HepG2 (cell line): ENCODE data around the gene GRHL1. TPM values are rescaled to one million over a fixed set of nuclear protein-coding genes. Genes with fewer than 3 reads are reported as not detected.
A peak's percentile ranks its signal among the peaks of the same experiment; 100 is the strongest.

ENCODE experiments used
- ATAC-seq: fragments of 200-7000 bp; cut with Tn5 transposase; 3 replicates; pipeline ENCODE4 v1.9.1; 2020; ENCODE audit warnings: mild to moderate bottlenecking, moderate library complexity
- BruUV-seq: library from RNA; stranded (reverse); fragments of 400-500 nt; replicated peaks from 2 replicates; lab custom pipeline; 2021; lab: Mats Ljungman, UMichigan
- CTCF ChIA-PET: fragments of 300-600 bp; formaldehyde crosslinking; extraction: SDS; loops from one replicate; lab custom pipeline; 2021; ENCODE audit warnings: low total read pairs, inconsistent platforms, low intra/inter-chr PET ratio; lab: Yijun Ruan, JAX
- POLR2A ChIA-PET: fragments of 350-600 bp; sonication (Branson Sonifier 250); formaldehyde crosslinking; loops from one replicate; lab custom pipeline; 2020; ENCODE audit warnings: antibody characterized with exemption, inconsistent platforms; lab: Yijun Ruan, JAX
- DNase-seq: peaks from one replicate; pipeline ENCODE4 v3.0.0-alpha.2; 2015; ENCODE audit warnings: low spot score
- FAIRE-seq: peaks from 3 replicates; lab custom pipeline; 2011; peaks lifted over from hg19 to GRCh38; lab: Jason Lieb, UNC
- H2AFZ ChIP-seq: one replicate; pipeline ENCODE4 v1.6.1; 2011; ENCODE audit warnings: low read length, inconsistent platforms
- H3K27ac ChIP-seq: fragments of 300-600 bp; 3 replicates; pipeline ENCODE4 v1.8.0; 2011; ENCODE audit warnings: mixed run types, mild to moderate bottlenecking, mixed read lengths, low read length, inconsistent platforms; ENCODE audit not compliant: insufficient read depth; ENCODE audit errors: extremely low read length
- H3K27me3 ChIP-seq, 2 experiments: fragments of 200-600 bp in 1 of 2; 2 replicates in 1 of 2; 3 replicates in 1 of 2; pipeline versions ENCODE4 v1.6.0 to v1.8.0; 2011; ENCODE audit warnings: low read length in 2 of 2, mild to moderate bottlenecking in 2 of 2, moderate library complexity in 2 of 2, inconsistent platforms in 1 of 2; ENCODE audit not compliant: insufficient read depth in 2 of 2, control insufficient read depth in 1 of 2
- H3K36me3 ChIP-seq, 2 experiments: fragments of 200-600 bp in 1 of 2; replicated peaks in 1 of 2; 2 replicates in 1 of 2; 3 replicates in 1 of 2; pipeline versions ENCODE4 v1.5.1 to v1.8.0; 2011; ENCODE audit warnings: low read length in 2 of 2, inconsistent platforms in 1 of 2; ENCODE audit not compliant: insufficient read depth in 2 of 2, control insufficient read depth in 1 of 2
- H3K4me1 ChIP-seq: 2 replicates; pipeline ENCODE4 v1.5.1; 2012; ENCODE audit warnings: low read length, inconsistent platforms; ENCODE audit not compliant: insufficient read depth
- H3K4me2 ChIP-seq: 2 replicates; pipeline ENCODE4 v1.6.0; 2011; ENCODE audit warnings: low read depth, low read length, inconsistent platforms
- H3K4me3 ChIP-seq, 3 experiments: fragments of 200-600 bp in 1 of 3; sonication (generic), shearing (Covaris generic) in 1 of 3; replicated peaks in 1 of 3; 2 replicates each; pipeline ENCODE4 v1.5.1; 2011 to 2016; ENCODE audit warnings: low read length in 3 of 3, inconsistent platforms in 2 of 3, low read depth in 2 of 3, mild to moderate bottlenecking in 2 of 3, control low read depth in 1 of 3, mixed read lengths in 1 of 3; ENCODE audit not compliant: insufficient read depth in 1 of 3
- H3K79me2 ChIP-seq: one replicate; pipeline ENCODE4 v1.6.1; 2011; ENCODE audit warnings: low read length, inconsistent platforms; ENCODE audit not compliant: insufficient read depth
- H3K9ac ChIP-seq: 2 replicates; pipeline ENCODE4 v1.6.0; 2011; ENCODE audit warnings: mild to moderate bottlenecking, low read depth, low read length, inconsistent platforms; ENCODE audit not compliant: insufficient read depth
- H3K9me3 ChIP-seq: 2 replicates; pipeline ENCODE4 v1.5.1; 2012; ENCODE audit warnings: mild to moderate bottlenecking, low read length
- H4K20me1 ChIP-seq: 2 replicates; pipeline ENCODE4 v1.6.0; 2011; ENCODE audit warnings: inconsistent platforms, mild to moderate bottlenecking, low read length, moderate library complexity; ENCODE audit not compliant: insufficient read depth
- ELF4 ChIP-seq: sonication (generic); formaldehyde crosslinking; IDR thresholded peaks from 2 replicates; pipeline ENCODE4 v1.5.0; 2020; ENCODE audit warnings: missing genetic modification reagents, mild to moderate bottlenecking, moderate library complexity, borderline replicate concordance
- ERF ChIP-seq: IDR thresholded peaks from 2 replicates; pipeline ENCODE4 v1.6.1; 2018; ENCODE audit warnings: missing biosample characterization, missing genetic modification reagents
- IRX3 ChIP-seq: sonication (generic); formaldehyde crosslinking; IDR thresholded peaks from 2 replicates; pipeline ENCODE4 v1.8.1; 2023; ENCODE audit warnings: mild to moderate bottlenecking, low read depth, missing genetic modification reagents, borderline replicate concordance
- MIER3 ChIP-seq: IDR thresholded peaks from 2 replicates; pipeline ENCODE4 v1.6.1; 2016; ENCODE audit warnings: missing compliant biosample characterization, borderline replicate concordance
- NR2F1 ChIP-seq, 2 experiments: fragments of 450-650 bp in 1 of 2; formaldehyde crosslinking in 1 of 2; IDR thresholded peaks; 2 replicates each; pipeline versions ENCODE4 v1.5.0 to v1.6.1; 2016 to 2020; ENCODE audit warnings: mild to moderate bottlenecking in 1 of 2, missing compliant biosample characterization in 1 of 2, missing genetic modification reagents in 1 of 2, moderate library complexity in 1 of 2
- RBM22 ChIP-seq: fragments of 200-400 bp; formaldehyde crosslinking; optimal IDR thresholded peaks from 2 replicates; pipeline ENCODE3; 2017; ENCODE audit warnings: mild to moderate bottlenecking, low read length, moderate library complexity
- REPIN1 ChIP-seq: sonication (generic); formaldehyde crosslinking; IDR thresholded peaks from 2 replicates; pipeline ENCODE4 v1.8.0; 2022; ENCODE audit warnings: missing genetic modification reagents, low read depth, mild to moderate bottlenecking, borderline replicate concordance
- SRSF1 ChIP-seq: fragments of 200-400 bp; formaldehyde crosslinking; optimal IDR thresholded peaks from 2 replicates; pipeline ENCODE3; 2017; ENCODE audit warnings: mild to moderate bottlenecking, low read depth, low read length, moderate library complexity
- YEATS4 ChIP-seq: sonication (generic); formaldehyde crosslinking; IDR thresholded peaks from 2 replicates; pipeline ENCODE4 v1.4.0; 2020; ENCODE audit warnings: missing genetic modification reagents, borderline replicate concordance
- ZNF326 ChIP-seq: sonication (generic); formaldehyde crosslinking; IDR thresholded peaks from 2 replicates; pipeline ENCODE4 v1.4.0; 2020; ENCODE audit warnings: missing genetic modification reagents, borderline replicate concordance
- ZNF563 ChIP-seq: sonication (generic); formaldehyde crosslinking; IDR thresholded peaks from 2 replicates; pipeline ENCODE4 v1.8.0; 2022; ENCODE audit warnings: mild to moderate bottlenecking, moderate library complexity, missing genetic modification reagents
- ZNF747 ChIP-seq: sonication (generic); formaldehyde crosslinking; IDR thresholded peaks from 2 replicates; pipeline ENCODE4 v1.8.1; 2023; ENCODE audit warnings: missing genetic modification reagents, mild to moderate bottlenecking, borderline replicate concordance
- whole genome bisulfite sequencing: methylation state at CpG from one replicate; pipeline ENCODE4 v1.1.6; 2017; ENCODE audit warnings: low lambda C conversion rate; 5-methylcytosine and 5-hydroxymethylcytosine counted together
- in situ Hi-C: cut with HindIII; loops from 2 replicates; pipeline ENCODE4 v1.10.0; 2017; ENCODE audit warnings: low pct_unique_long_range_greater_than_20kb; ENCODE audit not compliant: extremely low pct_ligation_motif_present
- intact Hi-C: fragments of 100-400 bp; cut with micrococcal nuclease; formaldehyde crosslinking; loops from one replicate; pipeline ENCODE4 v1.10.0; 2022; ENCODE audit not compliant: unreplicated experiment
- polyA plus RNA-seq, 8 experiments: library from polyadenylated mRNA; depleted of rRNA in 3 of 8; stranded (reverse) in 7 of 8; unstranded in 1 of 8; fragments of >200 nt; fragmentation: Illumina TruSeq in 4 of 8; extraction: Trizol in 4 of 8; gene quantifications; 2 replicates each; pipeline versions ENCODE4 v1.2.1 to v1.2.3, GENCODE V29; 2011 to 2016; ENCODE audit warnings: low read depth in 4 of 8, missing spikeins in 1 of 8, mixed read lengths in 1 of 8; ENCODE audit not compliant: insufficient read depth in 1 of 8
- total RNA-seq, 5 experiments: library from RNA; depleted of rRNA; stranded (reverse); fragments of >200 nt; fragmentation: Illumina TruSeq; extraction: Trizol; gene quantifications; 2 replicates each; pipeline ENCODE4 v1.2.3, GENCODE V29; 2016; ENCODE audit warnings: low read depth in 1 of 5
- TF ChIP-seq, protein P1 (sequence below): sonication (generic); formaldehyde crosslinking; IDR thresholded peaks from 2 replicates; pipeline ENCODE4 v1.8.0; 2022; ENCODE audit warnings: mild to moderate bottlenecking, missing genetic modification reagents, moderate library complexity
- TF ChIP-seq, protein P2 (sequence below): sonication (generic); formaldehyde crosslinking; IDR thresholded peaks from 2 replicates; pipeline ENCODE4 v1.4.0; 2020; ENCODE audit warnings: mild to moderate bottlenecking, missing genetic modification reagents
- TF ChIP-seq, protein P3 (sequence below): sonication (generic); formaldehyde crosslinking; IDR thresholded peaks from 2 replicates; pipeline ENCODE4 v1.4.0; 2020; ENCODE audit warnings: missing genetic modification reagents
- TF ChIP-seq, protein P4 (sequence below): sonication (generic); formaldehyde crosslinking; IDR thresholded peaks from 2 replicates; pipeline ENCODE4 v1.8.1; 2022; ENCODE audit warnings: low read depth, mild to moderate bottlenecking, missing genetic modification reagents

The GRHL1 gene
- total and polyA plus RNA-seq, 2 of the 13 experiments (the other 11 are each of a cell fraction or from before 2014, with no cell fraction given) = 9.3 to 12.0 TPM

DNA sequence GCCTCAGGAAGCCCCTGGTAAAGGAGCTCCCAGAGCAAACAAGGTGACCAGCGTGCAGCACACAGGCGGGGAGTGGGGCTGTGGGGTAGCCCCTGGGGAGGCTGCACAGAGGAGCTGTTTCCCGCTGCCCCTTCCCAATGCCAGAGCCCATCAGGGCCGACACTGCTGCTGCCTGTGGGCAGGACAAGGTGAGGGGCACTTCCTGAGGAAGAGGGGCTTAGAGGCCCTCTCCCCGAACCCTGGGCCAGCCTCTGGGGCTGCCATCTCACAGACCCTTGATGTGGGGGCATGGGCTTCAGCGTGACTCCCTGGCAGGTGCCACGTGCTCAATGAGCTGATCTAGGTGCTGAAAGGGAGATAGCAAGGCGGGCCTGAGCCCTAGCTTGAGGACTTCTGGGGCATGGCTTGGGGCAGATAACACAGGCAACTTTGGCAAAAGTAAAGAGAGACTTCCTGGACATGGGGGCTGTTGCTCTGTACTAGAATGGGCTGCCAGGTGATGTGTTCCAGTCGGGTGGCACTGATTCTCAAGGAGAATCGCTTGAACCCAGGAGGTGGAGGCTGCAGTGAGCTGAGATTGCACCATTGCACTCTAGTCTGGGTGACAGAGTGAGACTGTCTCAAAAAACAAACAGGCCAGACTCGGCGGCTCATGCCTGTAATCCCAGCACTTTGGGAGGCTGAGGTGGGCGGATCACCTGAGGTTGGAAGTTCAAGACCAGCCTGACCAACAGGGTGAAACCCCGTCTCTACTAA, 81.9 kb downstream of the GRHL1 start:
- intact Hi-C loops = no loop called here
- POLR2A ChIA-PET = no interaction called here
- FAIRE-seq (no peak), ATAC-seq (peak; percentile 5; the same call in 2 of the 3 replicates), DNase-seq (no peak)
- Histone ChIP-seq H3K4me2 (no peak overlapping the region), H4K20me1 (no peaks in the 10 kb centered on the region), H3K4me3 (no peak overlapping the region), H3K79me2 (no peaks in the 10 kb centered on the region), H3K27me3 (peaks cover 2 to 70% of the 10 kb centered on the region in 2 experiments), H3K4me1 (peaks cover 48% of the 10 kb centered on the region), H3K36me3 (no peaks in the 10 kb centered on the region), H3K9ac (no peak overlapping the region), H3K27ac (no peak overlapping the region), H3K9me3 (no peaks in the 10 kb centered on the region), H2AFZ (no peak overlapping the region)
- BruUV-seq = no TSS peak
- CTCF ChIA-PET = no interaction called here
- in situ Hi-C loops = no loop called here
- 37% methylated on average over 11 of the region's 14 CpGs for WGBS
- TF ChIP-seq, protein P1, sequence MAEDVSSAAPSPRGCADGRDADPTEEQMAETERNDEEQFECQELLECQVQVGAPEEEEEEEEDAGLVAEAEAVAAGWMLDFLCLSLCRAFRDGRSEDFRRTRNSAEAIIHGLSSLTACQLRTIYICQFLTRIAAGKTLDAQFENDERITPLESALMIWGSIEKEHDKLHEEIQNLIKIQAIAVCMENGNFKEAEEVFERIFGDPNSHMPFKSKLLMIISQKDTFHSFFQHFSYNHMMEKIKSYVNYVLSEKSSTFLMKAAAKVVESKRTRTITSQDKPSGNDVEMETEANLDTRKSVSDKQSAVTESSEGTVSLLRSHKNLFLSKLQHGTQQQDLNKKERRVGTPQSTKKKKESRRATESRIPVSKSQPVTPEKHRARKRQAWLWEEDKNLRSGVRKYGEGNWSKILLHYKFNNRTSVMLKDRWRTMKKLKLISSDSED = no peak
- TF ChIP-seq ZNF326 (CRISPR knock-in tag) (no peak), ZNF747 (CRISPR knock-in tag) (no peak), MIER3 (no peak), ERF (CRISPR knock-in tag) (no peak), ZNF563 (CRISPR knock-in tag) (0 out of 2 replicates have a peak, but pooled peaks have one; percentile 33), RBM22 (no peak), ELF4 (CRISPR knock-in tag) (no peak), YEATS4 (CRISPR knock-in tag) (no peak), REPIN1 (no peak), NR2F1 (CRISPR knock-in tag; IDR thresholded peaks at IDR 0.05) (no peak), IRX3 (CRISPR knock-in tag) (no peak), SRSF1 (no peak)
- TF ChIP-seq, protein P2, sequence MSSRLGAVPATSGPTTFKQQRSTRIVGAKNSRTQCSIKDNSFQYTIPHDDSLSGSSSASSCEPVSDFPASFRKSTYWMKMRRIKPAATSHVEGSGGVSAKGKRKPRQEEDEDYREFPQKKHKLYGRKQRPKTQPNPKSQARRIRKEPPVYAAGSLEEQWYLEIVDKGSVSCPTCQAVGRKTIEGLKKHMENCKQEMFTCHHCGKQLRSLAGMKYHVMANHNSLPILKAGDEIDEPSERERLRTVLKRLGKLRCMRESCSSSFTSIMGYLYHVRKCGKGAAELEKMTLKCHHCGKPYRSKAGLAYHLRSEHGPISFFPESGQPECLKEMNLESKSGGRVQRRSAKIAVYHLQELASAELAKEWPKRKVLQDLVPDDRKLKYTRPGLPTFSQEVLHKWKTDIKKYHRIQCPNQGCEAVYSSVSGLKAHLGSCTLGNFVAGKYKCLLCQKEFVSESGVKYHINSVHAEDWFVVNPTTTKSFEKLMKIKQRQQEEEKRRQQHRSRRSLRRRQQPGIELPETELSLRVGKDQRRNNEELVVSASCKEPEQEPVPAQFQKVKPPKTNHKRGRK (CRISPR knock-in tag) = no peak
- TF ChIP-seq, protein P3, sequence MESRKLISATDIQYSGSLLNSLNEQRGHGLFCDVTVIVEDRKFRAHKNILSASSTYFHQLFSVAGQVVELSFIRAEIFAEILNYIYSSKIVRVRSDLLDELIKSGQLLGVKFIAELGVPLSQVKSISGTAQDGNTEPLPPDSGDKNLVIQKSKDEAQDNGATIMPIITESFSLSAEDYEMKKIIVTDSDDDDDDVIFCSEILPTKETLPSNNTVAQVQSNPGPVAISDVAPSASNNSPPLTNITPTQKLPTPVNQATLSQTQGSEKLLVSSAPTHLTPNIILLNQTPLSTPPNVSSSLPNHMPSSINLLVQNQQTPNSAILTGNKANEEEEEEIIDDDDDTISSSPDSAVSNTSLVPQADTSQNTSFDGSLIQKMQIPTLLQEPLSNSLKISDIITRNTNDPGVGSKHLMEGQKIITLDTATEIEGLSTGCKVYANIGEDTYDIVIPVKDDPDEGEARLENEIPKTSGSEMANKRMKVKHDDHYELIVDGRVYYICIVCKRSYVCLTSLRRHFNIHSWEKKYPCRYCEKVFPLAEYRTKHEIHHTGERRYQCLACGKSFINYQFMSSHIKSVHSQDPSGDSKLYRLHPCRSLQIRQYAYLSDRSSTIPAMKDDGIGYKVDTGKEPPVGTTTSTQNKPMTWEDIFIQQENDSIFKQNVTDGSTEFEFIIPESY (CRISPR knock-in tag) = no peak
- TF ChIP-seq, protein P4, sequence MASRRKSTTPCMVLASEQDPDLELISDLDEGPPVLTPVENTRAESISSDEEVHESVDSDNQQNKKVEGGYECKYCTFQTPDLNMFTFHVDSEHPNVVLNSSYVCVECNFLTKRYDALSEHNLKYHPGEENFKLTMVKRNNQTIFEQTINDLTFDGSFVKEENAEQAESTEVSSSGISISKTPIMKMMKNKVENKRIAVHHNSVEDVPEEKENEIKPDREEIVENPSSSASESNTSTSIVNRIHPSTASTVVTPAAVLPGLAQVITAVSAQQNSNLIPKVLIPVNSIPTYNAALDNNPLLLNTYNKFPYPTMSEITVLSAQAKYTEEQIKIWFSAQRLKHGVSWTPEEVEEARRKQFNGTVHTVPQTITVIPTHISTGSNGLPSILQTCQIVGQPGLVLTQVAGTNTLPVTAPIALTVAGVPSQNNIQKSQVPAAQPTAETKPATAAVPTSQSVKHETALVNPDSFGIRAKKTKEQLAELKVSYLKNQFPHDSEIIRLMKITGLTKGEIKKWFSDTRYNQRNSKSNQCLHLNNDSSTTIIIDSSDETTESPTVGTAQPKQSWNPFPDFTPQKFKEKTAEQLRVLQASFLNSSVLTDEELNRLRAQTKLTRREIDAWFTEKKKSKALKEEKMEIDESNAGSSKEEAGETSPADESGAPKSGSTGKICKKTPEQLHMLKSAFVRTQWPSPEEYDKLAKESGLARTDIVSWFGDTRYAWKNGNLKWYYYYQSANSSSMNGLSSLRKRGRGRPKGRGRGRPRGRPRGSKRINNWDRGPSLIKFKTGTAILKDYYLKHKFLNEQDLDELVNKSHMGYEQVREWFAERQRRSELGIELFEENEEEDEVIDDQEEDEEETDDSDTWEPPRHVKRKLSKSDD (CRISPR knock-in tag) = no peak
